HL-60 (cell line): ENCODE measurements around the gene GARIN5B.

Experiments
- CTCF ChIP-seq: IDR thresholded peaks from one replicate; pipeline ENCODE4 v1.5.1; 2011; ENCODE audit warnings: low read length, control low read depth, inconsistent platforms; ENCODE audit not compliant: insufficient read depth
- GABPA ChIP-seq: IDR thresholded peaks from 2 replicates; pipeline ENCODE4 v1.6.1; 2012; ENCODE audit warnings: low read depth
- POLR2AphosphoS5 ChIP-seq: IDR thresholded peaks from 2 replicates; pipeline ENCODE4 v1.6.1; 2012; ENCODE audit warnings: low read depth
- REST ChIP-seq: IDR thresholded peaks from 2 replicates; pipeline ENCODE4 v1.6.1; 2012; ENCODE audit warnings: low read depth; ENCODE audit not compliant: insufficient replicate concordance

GRCh38 chr19:55392820-55393761, 30.0 kb upstream of the GARIN5B start:
- TF ChIP-seq CTCF = no peak
- TF ChIP-seq POLR2AphosphoS5 = no peak
- no peak for TF ChIP-seq GABPA
- TF ChIP-seq REST = no peak
